Thymus (tissue), 11 donors: ENCODE results near the gene NBDY. TPM values are rescaled to one million over a fixed set of nuclear protein-coding genes. Genes with fewer than 3 reads are reported as not detected.
A peak's percentile ranks its signal among the peaks of the same experiment; 100 is the strongest.

ENCODE experiments used
- DNase-seq, 9 donors: peaks; one replicate each; pipeline ENCODE4 v3.0.0-alpha.2; 2013; ENCODE audit warnings: low spot score in 9 of 9, low read depth in 6 of 9, missing footprints in 1 of 9
- H3K27ac ChIP-seq, 2 donors: one replicate each; pipeline ENCODE4 v1.5.1; 2013; ENCODE audit warnings: control low read depth in 1 of 2, low read depth in 1 of 2, low read length in 1 of 2, mild to moderate bottlenecking in 1 of 2, moderate library complexity in 1 of 2
- H3K27me3 ChIP-seq, 2 donors: one replicate each; pipeline ENCODE4 v1.5.1; 2013; ENCODE audit warnings: low read length in 1 of 2; ENCODE audit not compliant: control insufficient read depth in 2 of 2, insufficient read depth in 1 of 2
- H3K36me3 ChIP-seq, 2 donors: one replicate each; pipeline ENCODE4 v1.5.1; 2013; ENCODE audit warnings: low read length in 1 of 2, mild to moderate bottlenecking in 1 of 2, moderate library complexity in 1 of 2; ENCODE audit not compliant: control insufficient read depth in 2 of 2, insufficient read depth in 2 of 2
- H3K4me1 ChIP-seq, 2 donors: one replicate each; pipeline ENCODE4 v1.5.1; 2013; ENCODE audit warnings: low read length in 2 of 2; ENCODE audit not compliant: control insufficient read depth in 2 of 2, insufficient read depth in 2 of 2
- H3K4me3 ChIP-seq, 2 donors: one replicate each; pipeline ENCODE4 v1.5.1; 2013; ENCODE audit warnings: low read length in 2 of 2, control low read depth in 1 of 2, mild to moderate bottlenecking in 1 of 2
- H3K9me3 ChIP-seq, 2 donors: one replicate each; pipeline ENCODE4 v1.5.1; 2013; ENCODE audit warnings: low read length in 1 of 2, mild to moderate bottlenecking in 1 of 2; ENCODE audit not compliant: control insufficient read depth in 2 of 2, insufficient read depth in 1 of 2
- WGBS: extraction: QIAGEN DNeasy Blood & Tissue Kit; methylation state at CpG from one replicate; pipeline ENCODE4 v1.1.7; 2013; 5-methylcytosine and 5-hydroxymethylcytosine counted together
- polyA plus RNA-seq: library from polyadenylated mRNA; stranded (reverse); fragments of 200-250 nt; gene quantifications from one replicate; pipeline ENCODE4 v1.2.3, GENCODE V29; 2013
- total RNA-seq: library from RNA; stranded (reverse); fragments of 120-200 nt; gene quantifications from one replicate; pipeline ENCODE4 v1.2.4, GENCODE V29; 2013
- donor health status: healthy.

The NBDY gene
- total and polyA plus RNA-seq, 2 donors, result 13.9 to 32.6 TPM

DNA sequence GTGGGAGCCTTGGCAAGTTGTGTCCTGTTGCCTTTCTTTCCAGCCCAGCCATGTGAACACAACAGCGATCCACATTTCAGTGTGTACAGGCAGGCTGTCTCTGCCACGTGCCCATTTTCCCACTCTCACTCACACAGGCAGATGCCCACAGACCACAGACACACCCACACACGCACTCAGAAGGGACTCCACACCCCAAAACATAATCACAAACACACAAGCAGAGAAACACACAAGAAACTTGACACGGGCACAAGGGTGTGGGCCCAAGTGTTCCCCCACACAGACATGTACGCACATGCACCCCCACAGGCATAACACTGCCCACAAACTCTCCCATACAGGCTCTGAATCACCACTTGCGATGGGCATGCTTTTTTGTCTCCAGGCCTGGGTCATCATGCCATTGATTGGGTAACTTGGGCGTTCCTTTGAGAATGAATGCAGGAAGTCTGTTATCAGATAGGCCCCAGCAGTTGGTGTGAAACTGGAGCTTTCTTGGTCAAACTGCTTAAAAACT, 84.3 kb downstream of the NBDY start:
- DNase-seq, result peak in 1 of 9 donors; percentile 38
- Histone ChIP-seq H3K4me3 (no peak overlapping the region), H3K27ac (peak overlapping the region; percentile 40 to 70), H3K36me3 (no peaks in the 10 kb centered on the region), H3K4me1 (peaks cover 3 to 15% of the 10 kb centered on the region in 2 donors), H3K27me3 (peaks cover 0 to 3% of the 10 kb centered on the region in 2 donors), H3K9me3 (no peaks in the 10 kb centered on the region)
- WGBS, result 24% methylated on average over 7 of the region's 7 CpGs

DNA sequence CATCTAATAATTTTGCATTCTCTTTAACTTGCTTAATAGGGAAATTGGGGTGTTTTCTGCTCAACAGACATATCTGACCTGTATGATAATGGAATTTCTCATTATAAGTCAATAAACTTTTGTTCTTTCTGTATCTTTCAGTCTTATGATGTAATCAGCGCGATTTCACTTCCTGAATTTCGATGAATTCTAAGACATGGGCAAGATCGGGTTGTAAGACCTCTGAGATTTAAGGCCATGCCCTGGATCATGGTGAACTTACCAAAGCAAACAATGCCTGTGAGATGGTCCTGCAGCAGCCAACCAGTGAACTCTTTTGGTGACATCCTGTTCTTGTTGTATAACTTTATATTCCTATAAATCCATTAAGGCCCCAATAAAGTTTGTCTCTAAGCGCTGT, 88.1 kb downstream of the NBDY start:
- Histone ChIP-seq H3K9me3 (no peaks in the 10 kb centered on the region), H3K4me3 (no peak overlapping the region), H3K27ac (no peak overlapping the region), H3K27me3 (no peaks in the 10 kb centered on the region), H3K4me1 (peaks cover 3 to 11% of the 10 kb centered on the region in 2 donors), H3K36me3 (no peaks in the 10 kb centered on the region)
- DNase-seq, result no peak
- 79% methylated on average over 5 of the region's 5 CpGs for WGBS

DNA sequence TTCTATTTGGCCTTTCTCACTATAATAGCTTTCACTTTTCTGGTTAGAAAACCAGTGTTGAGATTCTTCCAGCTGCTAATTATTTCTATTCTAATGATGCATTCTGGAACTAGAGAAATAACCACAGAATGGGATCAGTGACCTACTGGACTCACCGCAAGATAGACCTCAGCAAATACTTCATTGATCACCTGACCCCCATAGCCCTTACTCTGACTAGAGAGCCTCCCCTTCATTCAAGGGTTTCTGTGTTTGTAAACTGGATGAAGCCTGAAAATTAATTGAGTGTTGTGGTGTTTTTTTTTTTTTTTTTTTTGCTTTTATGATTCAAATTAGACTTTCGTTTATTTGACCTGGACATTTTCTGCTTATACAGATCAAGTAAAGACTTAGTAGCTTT, 97.0 kb downstream of the NBDY start:
- Histone ChIP-seq H3K36me3 (no peaks in the 10 kb centered on the region), H3K27me3 (no peaks in the 10 kb centered on the region), H3K4me1 (no peaks in the 10 kb centered on the region), H3K27ac (no peak overlapping the region), H3K4me3 (no peak overlapping the region), H3K9me3 (no peaks in the 10 kb centered on the region)
- DNase-seq, result no peak
- 89% methylated on average over 2 of the region's 2 CpGs for WGBS

DNA sequence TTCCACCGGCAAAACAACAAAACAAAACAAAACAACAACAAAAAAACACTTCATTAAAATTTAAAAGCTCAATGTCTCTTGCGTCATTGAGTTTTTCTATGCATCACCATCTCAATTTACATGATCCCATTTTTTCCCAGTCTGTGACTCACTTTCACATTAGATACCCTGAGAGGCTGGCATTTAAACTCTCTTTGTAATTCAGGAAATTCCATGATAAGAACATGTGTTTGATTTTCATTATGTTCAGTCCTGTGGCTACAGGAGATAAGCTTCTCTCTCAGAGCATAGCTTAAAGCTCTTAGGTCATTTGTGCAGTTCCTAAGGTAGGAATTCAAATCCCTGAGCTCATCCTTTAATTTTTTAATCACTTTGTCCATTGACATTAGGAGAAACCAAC, 104.6 kb downstream of the NBDY start:
- no peaks in the 10 kb centered on the region for H3K9me3 ChIP-seq
- no peaks in the 10 kb centered on the region for H3K27me3 ChIP-seq
- no peak overlapping the region for H3K27ac ChIP-seq
- H3K4me3 ChIP-seq, result no peak overlapping the region
- no peaks in the 10 kb centered on the region for H3K4me1 ChIP-seq
- H3K36me3 ChIP-seq, result no peaks in the 10 kb centered on the region
- no peak for DNase-seq
- 94% methylated on average over 2 of the region's 2 CpGs for WGBS

DNA sequence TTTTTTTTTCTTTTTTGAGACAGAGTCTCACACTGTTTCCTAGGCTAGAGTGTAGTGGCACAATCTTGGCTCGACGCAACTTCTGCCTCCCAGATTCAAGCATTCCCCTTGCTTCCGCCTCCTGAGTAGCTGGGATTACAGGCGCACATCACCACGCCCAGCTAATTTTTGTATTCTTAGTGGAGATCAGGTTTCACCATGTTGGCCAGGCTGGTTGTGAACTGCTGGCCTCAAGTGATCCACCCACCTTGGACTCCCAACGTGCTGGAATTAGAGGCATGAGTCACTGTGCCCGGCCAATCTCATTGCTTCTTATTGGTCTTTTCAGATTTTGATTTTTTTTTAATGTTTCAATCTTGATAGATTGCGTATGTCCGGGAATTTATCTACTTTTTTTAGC, 124.4 kb downstream of the NBDY start:
- H3K27me3 ChIP-seq, result no peaks in the 10 kb centered on the region

DNA sequence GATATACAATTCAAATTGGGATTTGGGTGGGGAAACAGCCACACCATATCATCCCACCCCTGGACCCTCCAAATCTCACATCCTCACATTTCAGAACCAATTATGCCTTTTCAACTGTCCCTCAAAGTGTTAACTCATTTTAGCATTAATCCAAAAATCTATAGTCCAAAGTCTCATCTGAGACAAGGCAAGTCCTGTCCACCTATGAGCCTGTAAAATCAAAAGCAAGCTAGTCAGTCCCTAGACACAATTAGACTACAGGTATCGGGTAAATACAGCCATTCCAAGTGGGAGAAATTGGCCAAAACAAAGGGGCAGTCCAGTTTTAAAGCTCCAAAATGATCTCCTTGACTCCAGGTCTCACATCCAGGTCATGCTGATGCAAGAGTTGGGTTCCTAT, 128.0 kb downstream of the NBDY start:
- no peaks in the 10 kb centered on the region for H3K27me3 ChIP-seq
- H3K4me3 ChIP-seq, result no peak overlapping the region
- no peaks in the 10 kb centered on the region for H3K4me1 ChIP-seq
- no peak overlapping the region for H3K27ac ChIP-seq
- 95% methylated on average over 1 of the region's 1 CpG for WGBS
- no peaks in the 10 kb centered on the region for H3K9me3 ChIP-seq
- no peak for DNase-seq
- H3K36me3 ChIP-seq, result no peaks in the 10 kb centered on the region

More for the DNA sequence above, 124.4 kb downstream of the NBDY start:
- Histone ChIP-seq H3K36me3 (no peaks in the 10 kb centered on the region), H3K27ac (no peak overlapping the region), H3K4me1 (no peaks in the 10 kb centered on the region), H3K9me3 (no peaks in the 10 kb centered on the region), H3K4me3 (no peak overlapping the region)
- DNase-seq, result no peak
- WGBS, result 96% methylated on average over 9 of the region's 9 CpGs

DNA sequence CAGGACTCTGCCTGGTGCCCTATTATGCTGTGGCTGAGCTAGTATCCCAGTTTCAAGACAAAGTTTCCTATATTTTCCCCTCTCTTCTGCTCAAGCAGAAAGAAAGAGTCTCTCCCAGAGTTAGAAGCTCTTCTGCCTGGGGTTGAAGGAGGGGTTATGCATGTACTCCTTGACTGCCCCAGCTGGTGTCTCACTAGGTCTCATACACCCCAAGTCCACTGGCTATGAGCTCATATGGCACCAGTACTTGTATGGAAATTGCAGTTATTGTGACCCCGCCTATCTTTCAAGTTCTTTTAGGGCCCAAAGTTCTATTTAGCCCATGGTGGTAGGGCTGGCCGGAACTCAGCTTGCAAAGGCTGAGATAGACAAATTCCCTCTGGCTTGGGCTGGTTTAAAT, 131.8 kb downstream of the NBDY start:
- no peaks in the 10 kb centered on the region for H3K9me3 ChIP-seq
- 97% methylated on average over 2 of the region's 2 CpGs for WGBS
- H3K27me3 ChIP-seq, result no peaks in the 10 kb centered on the region
- no peak overlapping the region for H3K4me3 ChIP-seq
- no peaks in the 10 kb centered on the region for H3K36me3 ChIP-seq
- no peaks in the 10 kb centered on the region for H3K4me1 ChIP-seq
- H3K27ac ChIP-seq, result no peak overlapping the region
- no peak for DNase-seq

Other genes starting within 250 kb of the NBDY start
- gene UBQLN2, start 165.6 kb upstream of the NBDY start, total RNA-seq, result 3.8 TPM
- 21.2 TPM for gene UBQLN2, start 165.6 kb upstream of the NBDY start, polyA plus RNA-seq